ENCODE measurements around the gene AP1S3.

- TF ChIP-seq EZH2 (IDR thresholded peaks at IDR 0.05; ENCODE audit: low read depth) (no peak), CTCF (conservative IDR thresholded peaks at IDR 0.05) (no peak)
These were observed 105.9 kb downstream of the AP1S3 start for GRCh38 chr2:223731503-223731902.
